ENCODE data around the gene SMOC2. TPM values are rescaled to one million over a fixed set of nuclear protein-coding genes. Genes with fewer than 3 reads are reported as not detected.

Gene SMOC2
- polyA plus RNA-seq, 1 donor (not counting 4 experiments of a cell fraction or from before 2014, with no cell fraction given): 1.1 TPM

DNA sequence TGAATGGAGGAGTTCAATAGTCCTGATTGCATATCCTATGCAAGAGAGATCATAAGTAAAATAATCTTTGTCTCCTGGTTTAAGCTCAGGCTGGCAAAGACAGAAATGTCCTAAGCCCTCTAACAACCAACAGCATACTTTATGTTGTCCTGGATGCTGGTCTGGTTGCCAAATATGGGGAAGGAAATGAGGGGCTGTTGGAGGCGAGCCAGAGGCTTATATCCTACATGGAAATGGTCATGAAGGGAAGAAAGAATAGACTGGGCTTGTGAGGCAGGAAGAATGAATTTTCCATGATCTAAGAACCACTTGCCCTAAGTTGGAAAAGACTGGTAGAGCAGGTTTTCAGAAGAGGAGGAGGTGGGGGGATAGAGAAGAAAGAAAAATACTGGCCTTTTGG, 237.1 kb downstream of the SMOC2 start:
- H2AFZ ChIP-seq (ENCODE audit: control insufficient read depth, low read length): no peak overlapping the region
- no peaks in the 10 kb centered on the region for H3K9me3 ChIP-seq (ENCODE audit: control insufficient read depth, low read depth, low read length)
- no peak overlapping the region for H3K9ac ChIP-seq (ENCODE audit: control insufficient read depth, extremely low read depth, insufficient read depth, low read length)
- H3K79me2 ChIP-seq (ENCODE audit: control insufficient read depth, insufficient read depth, low read length): no peaks in the 10 kb centered on the region
- H3K4me1 ChIP-seq (ENCODE audit: control insufficient read depth, extremely low read depth, insufficient read depth, low read length): no peaks in the 10 kb centered on the region
- no peak for FAIRE-seq
- no peak overlapping the region for H3K4me2 ChIP-seq (ENCODE audit: control insufficient read depth, extremely low read depth, insufficient read depth, low read depth, low read length)
- H3K27me3 ChIP-seq (ENCODE audit: control insufficient read depth, extremely low read depth, insufficient read depth, low read length): no peaks in the 10 kb centered on the region
- TF ChIP-seq CTCF (optimal IDR thresholded peaks at IDR 0.05 in 1 of 3, IDR thresholded peaks at IDR 0.05 in 1 of 3, conservative IDR thresholded peaks at IDR 0.05 in 1 of 3; ENCODE audit: extremely low read depth in 1 of 3, insufficient read depth in 2 of 3, low read length in 3 of 3): no peak
- TF ChIP-seq EZH2 (IDR thresholded peaks at IDR 0.05; ENCODE audit: low read length): no peak
- dilution Hi-C loops (cut with MboI; ENCODE audit: extremely low pct_ligation_motif_present, low sequenced_read_pairs): no loop called here
- H3K9me1 ChIP-seq (ENCODE audit: control insufficient read depth, extremely low read depth, insufficient read depth, low read length): no peaks in the 10 kb centered on the region
- no peak overlapping the region for H3K4me3 ChIP-seq (ENCODE audit: control insufficient read depth in 2 of 3, extremely low read depth in 1 of 3, insufficient read depth in 2 of 3, low read depth in 1 of 3, low read length in 3 of 3)
- no peaks in the 10 kb centered on the region for H3K36me3 ChIP-seq (ENCODE audit: control insufficient read depth in 2 of 2, extremely low read depth in 1 of 2, insufficient read depth in 2 of 2, low read length in 2 of 2)
- no peak overlapping the region for H3K27ac ChIP-seq (ENCODE audit: control insufficient read depth, insufficient read depth, low read length)
- DNase-seq (ENCODE audit: low read depth, low spot score): no peak
- no peaks in the 10 kb centered on the region for H4K20me1 ChIP-seq (ENCODE audit: control insufficient read depth, extremely low read depth, insufficient read depth, low read length)

DNA sequence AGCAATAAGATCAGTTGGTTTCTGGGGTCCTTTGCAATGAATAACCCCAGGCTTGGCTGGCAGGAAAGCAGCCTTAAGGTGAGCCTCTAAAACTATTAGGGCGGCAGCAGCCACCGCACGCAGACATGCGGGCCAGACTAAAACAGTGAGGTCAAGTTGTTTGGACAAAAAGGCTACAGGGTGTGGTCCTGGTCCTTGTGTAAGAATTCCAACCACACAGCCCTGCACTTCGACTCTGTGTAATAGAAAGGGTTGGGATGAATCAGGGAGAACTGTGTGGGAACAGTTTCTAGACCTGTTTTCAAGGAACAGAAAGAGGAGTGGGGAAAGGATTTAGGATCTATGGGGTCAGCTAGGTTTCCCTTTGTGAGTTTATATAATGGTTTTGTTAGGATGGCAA, 237.6 kb downstream of the SMOC2 start:
- no peak for DNase-seq (ENCODE audit: low read depth, low spot score)

More for the DNA sequence above, 237.6 kb downstream of the SMOC2 start:
- Histone ChIP-seq H3K4me2 (ENCODE audit: control insufficient read depth, extremely low read depth, insufficient read depth, low read depth, low read length) (no peak overlapping the region), H3K4me3 (ENCODE audit: control insufficient read depth in 2 of 3, extremely low read depth in 1 of 3, insufficient read depth in 2 of 3, low read depth in 1 of 3, low read length in 3 of 3) (no peak overlapping the region), H3K27me3 (ENCODE audit: control insufficient read depth, extremely low read depth, insufficient read depth, low read length) (no peaks in the 10 kb centered on the region), H3K79me2 (ENCODE audit: control insufficient read depth, insufficient read depth, low read length) (no peaks in the 10 kb centered on the region), H3K9ac (ENCODE audit: control insufficient read depth, extremely low read depth, insufficient read depth, low read length) (no peak overlapping the region), H3K36me3 (ENCODE audit: control insufficient read depth in 2 of 2, extremely low read depth in 1 of 2, insufficient read depth in 2 of 2, low read length in 2 of 2) (no peaks in the 10 kb centered on the region), H3K27ac (ENCODE audit: control insufficient read depth, insufficient read depth, low read length) (no peak overlapping the region), H3K9me1 (ENCODE audit: control insufficient read depth, extremely low read depth, insufficient read depth, low read length) (no peaks in the 10 kb centered on the region), H3K9me3 (ENCODE audit: control insufficient read depth, low read depth, low read length) (no peaks in the 10 kb centered on the region), H3K4me1 (ENCODE audit: control insufficient read depth, extremely low read depth, insufficient read depth, low read length) (no peaks in the 10 kb centered on the region), H4K20me1 (ENCODE audit: control insufficient read depth, extremely low read depth, insufficient read depth, low read length) (no peaks in the 10 kb centered on the region), H2AFZ (ENCODE audit: control insufficient read depth, low read length) (no peak overlapping the region)
- no peak for TF ChIP-seq CTCF (optimal IDR thresholded peaks at IDR 0.05 in 1 of 3, IDR thresholded peaks at IDR 0.05 in 1 of 3, conservative IDR thresholded peaks at IDR 0.05 in 1 of 3; ENCODE audit: extremely low read depth in 1 of 3, insufficient read depth in 2 of 3, low read length in 3 of 3)
- no peak for TF ChIP-seq EZH2 (IDR thresholded peaks at IDR 0.05; ENCODE audit: low read length)
- FAIRE-seq: no peak
- dilution Hi-C loops (cut with MboI; ENCODE audit: extremely low pct_ligation_motif_present, low sequenced_read_pairs): no loop called here
